ENCODE measurements around the gene HOXC6.

HOXC6 gene

GRCh38 chr12:54014377-54015017 lies 13.7 kb upstream of the HOXC6 start:
- no peak for TF ChIP-seq CTCF (IDR thresholded peaks at IDR 0.05; ENCODE audit: insufficient read depth, missing control alignments)
- DNase-seq (ENCODE audit: insufficient read length, low spot score): no peak
- FAIRE-seq: no peak

- no peak for FAIRE-seq
Observed at GRCh38 chr12:54015018-54015931, 13.0 kb upstream of the HOXC6 start.

GRCh38 chr12:54016051-54016450 lies 12.2 kb upstream of the HOXC6 start:
- no peak for FAIRE-seq
- DNase-seq (ENCODE audit: insufficient read length, low spot score): no peak
- TF ChIP-seq CTCF (IDR thresholded peaks at IDR 0.05; ENCODE audit: insufficient read depth, missing control alignments): no peak

More at GRCh38 chr12:54015018-54015931, 13.0 kb upstream of the HOXC6 start:
- TF ChIP-seq CTCF (IDR thresholded peaks at IDR 0.05; ENCODE audit: insufficient read depth, missing control alignments): no peak
- no peak for DNase-seq (ENCODE audit: insufficient read length, low spot score)

GRCh38 chr12:54016478-54016964 lies 11.7 kb upstream of the HOXC6 start:
- no peak for FAIRE-seq
- TF ChIP-seq CTCF (IDR thresholded peaks at IDR 0.05; ENCODE audit: insufficient read depth, missing control alignments): no peak

GRCh38 chr12:54017027-54017788 lies 11.0 kb upstream of the HOXC6 start:
- FAIRE-seq (no peak), DNase-seq (ENCODE audit: insufficient read length, low spot score) (no peak)

More at GRCh38 chr12:54016478-54016964, 11.7 kb upstream of the HOXC6 start:
- no peak for DNase-seq (ENCODE audit: insufficient read length, low spot score)

More at GRCh38 chr12:54017027-54017788, 11.0 kb upstream of the HOXC6 start:
- TF ChIP-seq CTCF (IDR thresholded peaks at IDR 0.05; ENCODE audit: insufficient read depth, missing control alignments): no peak

All from D721Med (cell line).